HUES48 (cell line): ENCODE data around the gene LIFR.
"Not testable (repeated sequence)": the region's sequence is repeated elsewhere in the genome, so short reads cannot be mapped to it uniquely, and the experiment has no call there.

ENCODE experiments used
- H3K27ac ChIP-seq: one replicate; pipeline ENCODE4 v1.7.0; 2013; ENCODE audit warnings: low read depth, low read length, inconsistent platforms
- H3K27me3 ChIP-seq: 2 replicates; pipeline ENCODE4 v1.6.1; 2013; ENCODE audit warnings: mild to moderate bottlenecking, low read length; ENCODE audit not compliant: control insufficient read depth, insufficient read depth
- H3K36me3 ChIP-seq: 2 replicates; pipeline ENCODE4 v1.6.1; 2013; ENCODE audit warnings: low read length; ENCODE audit not compliant: control insufficient read depth, insufficient read depth
- H3K4me1 ChIP-seq: 2 replicates; pipeline ENCODE4 v1.6.1; 2013; ENCODE audit warnings: mild to moderate bottlenecking, low read length; ENCODE audit not compliant: control insufficient read depth, insufficient read depth
- H3K4me3 ChIP-seq: 2 replicates; pipeline ENCODE4 v1.5.1; 2013; ENCODE audit warnings: mild to moderate bottlenecking, low read depth, low read length
- H3K9ac ChIP-seq: 2 replicates; pipeline ENCODE4 v1.6.1; 2013; ENCODE audit warnings: mild to moderate bottlenecking, low read depth, low read length, moderate library complexity
- H3K9me3 ChIP-seq: 2 replicates; pipeline ENCODE4 v1.6.1; 2013; ENCODE audit warnings: low read length; ENCODE audit not compliant: control insufficient read depth, insufficient read depth

The LIFR gene

GRCh38 chr5:38556599-38557307, at the start of gene LIFR:
Gene LIFR (minus strand): TSS chr5:38556646. CDS start chr5:38530647, 25,999 bp downstream.
- Histone ChIP-seq H3K4me1 (peaks cover 18% of the 10 kb centered on the region), H3K9ac (peak within 1 kb of the TSS; percentile 90), H3K4me3 (peak within 1 kb of the TSS; percentile 85), H3K27ac (peak within 1 kb of the TSS; percentile 89), H3K27me3 (peaks cover 11% of the 10 kb centered on the region; the same call in 1 of the 2 replicates), H3K36me3 (no peaks in the 10 kb centered on the region), H3K9me3 (no peaks in the 10 kb centered on the region)

- Histone ChIP-seq H3K9ac (no peak overlapping the region), H3K27me3 (no peaks in the 10 kb centered on the region), H3K9me3 (no peaks in the 10 kb centered on the region), H3K36me3 (no peaks in the 10 kb centered on the region), H3K4me1 (peaks cover 5% of the 10 kb centered on the region; the same call in 1 of the 2 replicates), H3K27ac (no peak overlapping the region), H3K4me3 (no peak overlapping the region)
Observed at GRCh38 chr5:38605610-38606009, 49.2 kb upstream of the LIFR start.

GRCh38 chr5:38603691-38604090, 47.2 kb upstream of the LIFR start:
- Histone ChIP-seq H3K9ac (no peak overlapping the region), H3K4me1 (peaks cover 5% of the 10 kb centered on the region; the same call in 1 of the 2 replicates), H3K36me3 (no peaks in the 10 kb centered on the region), H3K9me3 (no peaks in the 10 kb centered on the region), H3K4me3 (no peak overlapping the region), H3K27me3 (no peaks in the 10 kb centered on the region), H3K27ac (no peak overlapping the region)

GRCh38 chr5:38602641-38603040, 46.2 kb upstream of the LIFR start:
- Histone ChIP-seq H3K36me3 (no peaks in the 10 kb centered on the region), H3K27me3 (no peaks in the 10 kb centered on the region), H3K27ac (no peak overlapping the region), H3K9me3 (no peaks in the 10 kb centered on the region), H3K9ac (no peak overlapping the region), H3K4me1 (peaks cover 5% of the 10 kb centered on the region; the same call in 1 of the 2 replicates), H3K4me3 (no peak overlapping the region)

GRCh38 chr5:38601863-38602298, 45.4 kb upstream of the LIFR start:
- H3K36me3 ChIP-seq: no peaks in the 10 kb centered on the region
- H3K9ac ChIP-seq: no peak overlapping the region
- H3K27ac ChIP-seq: no peak overlapping the region
- H3K27me3 ChIP-seq: no peaks in the 10 kb centered on the region
- H3K9me3 ChIP-seq: no peaks in the 10 kb centered on the region
- no peak overlapping the region for H3K4me3 ChIP-seq
- H3K4me1 ChIP-seq: peaks cover 5% of the 10 kb centered on the region; the same call in 1 of the 2 replicates

- no peak overlapping the region for H3K27ac ChIP-seq
Observed at GRCh38 chr5:38601133-38601862, 44.9 kb upstream of the LIFR start.

GRCh38 chr5:38600329-38601045, 44.0 kb upstream of the LIFR start:
- H3K36me3 ChIP-seq: no peaks in the 10 kb centered on the region
- no peaks in the 10 kb centered on the region for H3K9me3 ChIP-seq
- H3K4me3 ChIP-seq: no peak overlapping the region
- H3K27ac ChIP-seq: no peak overlapping the region
- no peak overlapping the region for H3K9ac ChIP-seq
- peaks cover 5% of the 10 kb centered on the region; the same call in 1 of the 2 replicates for H3K4me1 ChIP-seq
- H3K27me3 ChIP-seq: no peaks in the 10 kb centered on the region

More at GRCh38 chr5:38601133-38601862, 44.9 kb upstream of the LIFR start:
- H3K36me3 ChIP-seq: no peaks in the 10 kb centered on the region
- H3K9me3 ChIP-seq: no peaks in the 10 kb centered on the region
- H3K9ac ChIP-seq: no peak overlapping the region
- no peak overlapping the region for H3K4me3 ChIP-seq
- H3K4me1 ChIP-seq: peaks cover 5% of the 10 kb centered on the region; the same call in 1 of the 2 replicates
- no peaks in the 10 kb centered on the region for H3K27me3 ChIP-seq

- peak overlapping the region; percentile 36 for H3K27ac ChIP-seq
- H3K4me3 ChIP-seq, H3K4me1 ChIP-seq, H3K9ac ChIP-seq, H3K9me3 ChIP-seq, H3K36me3 ChIP-seq, H3K27me3 ChIP-seq: not testable (repeated sequence)
Observed at GRCh38 chr5:38599751-38600150, 43.3 kb upstream of the LIFR start.

- H3K4me3 ChIP-seq: no peak overlapping the region
- H3K9ac ChIP-seq: no peak overlapping the region
- peak overlapping the region; percentile 52 for H3K27ac ChIP-seq
- no peaks in the 10 kb centered on the region for H3K36me3 ChIP-seq
- H3K9me3 ChIP-seq: no peaks in the 10 kb centered on the region
- H3K4me1 ChIP-seq: peaks cover 10% of the 10 kb centered on the region; the same call in 1 of the 2 replicates
- H3K27me3 ChIP-seq: no peaks in the 10 kb centered on the region
Observed at GRCh38 chr5:38598994-38599617, 42.7 kb upstream of the LIFR start.

- no peaks in the 10 kb centered on the region for H3K9me3 ChIP-seq
- no peak overlapping the region for H3K9ac ChIP-seq
- peaks cover 10% of the 10 kb centered on the region; the same call in 1 of the 2 replicates for H3K4me1 ChIP-seq
- H3K27ac ChIP-seq: peak overlapping the region; percentile 52
- H3K36me3 ChIP-seq: no peaks in the 10 kb centered on the region
- no peaks in the 10 kb centered on the region for H3K27me3 ChIP-seq
- no peak overlapping the region for H3K4me3 ChIP-seq
Observed at GRCh38 chr5:38598296-38598993, 42.0 kb upstream of the LIFR start.
